ENCODE results near the gene RGL2.
"Not testable (repeated sequence)": the region's sequence is repeated elsewhere in the genome, so short reads cannot be mapped to it uniquely, and the experiment has no call there.

The RGL2 gene

DNA sequence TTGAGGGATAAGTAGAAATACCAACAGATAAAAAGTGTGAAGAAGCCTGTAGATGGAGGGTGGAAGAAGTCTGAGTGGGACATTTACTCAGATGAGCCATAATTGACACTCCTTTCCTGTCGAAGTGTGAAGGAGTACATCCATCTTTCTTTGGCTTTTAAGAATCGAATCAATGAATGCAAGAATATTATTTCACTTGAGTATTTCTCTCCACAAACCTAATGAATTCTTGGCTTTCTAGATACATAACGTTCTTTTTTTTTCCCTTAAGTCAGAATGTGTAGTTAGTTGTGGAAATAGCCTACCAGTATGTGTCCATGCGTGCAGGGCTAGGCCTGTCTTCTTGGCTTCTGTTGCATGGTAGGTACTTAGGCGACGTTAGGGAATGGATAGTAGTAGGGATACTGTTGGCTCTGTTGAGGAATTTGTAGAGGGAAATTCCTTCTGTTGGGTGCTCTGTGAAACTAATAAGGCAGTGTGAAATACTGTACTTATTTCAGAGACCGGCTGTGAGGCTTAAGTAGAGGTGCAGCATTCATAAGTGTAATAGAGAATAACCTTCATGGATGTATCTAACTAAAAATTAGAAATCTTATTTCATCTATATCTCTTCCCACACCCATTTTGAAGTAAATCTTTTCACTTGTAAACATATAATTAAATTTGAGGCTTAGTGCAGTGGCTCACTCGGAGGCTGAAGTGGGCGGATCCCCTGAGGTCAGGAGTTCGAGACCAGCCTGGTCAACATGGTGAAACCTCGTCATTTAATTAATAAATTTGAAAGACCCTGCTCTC lies 25.4 kb downstream of the RGL2 start:
- no peak for DNase-seq

DNA sequence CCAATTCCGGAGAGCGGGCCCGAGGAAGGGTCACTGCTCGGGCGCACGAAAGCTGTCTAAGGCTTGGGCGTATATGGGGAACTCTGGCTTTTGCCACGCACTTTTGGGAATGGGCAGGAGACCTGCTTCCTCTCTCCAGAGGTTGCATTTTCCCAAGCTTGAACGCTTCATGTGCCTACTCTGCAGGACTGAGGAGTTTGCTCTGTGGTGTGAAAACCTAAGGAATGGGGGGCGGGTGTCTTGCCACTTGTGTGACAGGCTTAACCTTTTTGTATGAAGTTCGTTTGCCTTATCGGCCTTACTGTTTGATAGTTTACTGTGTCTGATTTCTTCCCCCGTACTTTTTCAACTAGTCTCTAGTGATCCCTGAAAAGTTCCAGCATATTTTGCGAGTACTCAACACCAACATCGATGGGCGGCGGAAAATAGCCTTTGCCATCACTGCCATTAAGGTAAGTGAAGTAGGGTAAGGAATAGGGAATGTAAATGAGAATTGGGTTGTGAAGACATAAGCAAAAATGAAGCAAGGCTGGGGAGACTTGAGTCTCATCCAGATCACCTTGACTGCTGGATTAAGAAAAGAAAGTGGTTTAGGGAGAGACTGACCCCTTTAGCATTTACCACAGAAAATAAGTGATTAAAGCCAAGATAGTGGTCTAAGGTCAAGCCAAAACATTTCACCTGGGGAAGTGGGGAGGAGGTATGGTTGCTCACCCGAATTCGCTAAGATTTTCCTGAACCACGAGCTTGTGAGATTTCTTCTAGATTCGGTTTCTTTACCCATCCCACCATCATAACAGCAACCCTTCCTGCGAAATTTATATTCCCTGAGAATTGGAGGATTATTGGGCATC lies 26.2 kb downstream of the RGL2 start:
- DNase-seq: no peak

DNA sequence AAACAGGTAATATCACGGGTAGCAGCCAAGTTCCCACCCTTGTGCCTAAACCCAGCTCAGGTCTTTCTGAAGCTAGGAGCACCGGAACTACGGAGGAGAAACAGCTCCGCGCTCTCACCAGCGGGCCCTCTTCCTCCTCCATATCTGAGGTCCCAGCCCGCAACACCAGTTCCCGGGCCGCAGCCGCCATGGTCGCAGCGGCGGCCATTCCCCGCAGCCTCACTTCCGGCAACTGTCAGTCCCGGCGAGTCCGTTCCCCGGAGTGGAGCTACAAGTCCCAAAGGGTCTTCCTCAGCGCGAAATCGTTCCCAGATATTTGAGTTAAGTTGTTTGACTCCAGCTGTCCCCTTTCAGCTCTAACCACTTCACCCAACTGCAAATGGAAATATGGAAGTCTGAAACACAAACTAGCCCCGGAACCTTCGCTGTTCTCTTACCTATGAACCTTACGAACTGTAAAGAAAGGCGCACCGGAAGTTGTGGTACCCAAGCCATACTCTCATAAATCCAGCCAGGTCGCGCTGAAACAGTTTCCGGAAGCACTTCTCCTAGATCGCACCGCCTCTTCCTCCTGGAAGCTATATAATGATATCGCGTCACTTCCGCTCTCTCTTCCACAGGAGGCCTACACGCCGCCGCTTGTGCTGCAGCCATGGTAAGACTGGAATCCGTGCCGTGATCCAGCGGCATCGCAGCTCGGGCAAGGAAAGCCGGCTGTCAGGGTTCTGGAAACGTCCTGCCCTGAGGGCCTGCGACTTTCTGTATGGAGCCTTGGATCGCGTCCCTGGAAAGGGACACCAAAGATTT lies 27.1 kb downstream of the RGL2 start, which contains the start of the genes RPS18 and VPS52:
TSS of gene RPS18 (plus strand) at position 608 of the 807 bp plus-strand sequence. CDS start at position 653, 45 bp downstream.
TSS of gene VPS52 (minus strand) at position 409 of the 807 bp plus-strand sequence. CDS start at position 208, 201 bp downstream.
- DNase-seq: peak; percentile 99

DNA sequence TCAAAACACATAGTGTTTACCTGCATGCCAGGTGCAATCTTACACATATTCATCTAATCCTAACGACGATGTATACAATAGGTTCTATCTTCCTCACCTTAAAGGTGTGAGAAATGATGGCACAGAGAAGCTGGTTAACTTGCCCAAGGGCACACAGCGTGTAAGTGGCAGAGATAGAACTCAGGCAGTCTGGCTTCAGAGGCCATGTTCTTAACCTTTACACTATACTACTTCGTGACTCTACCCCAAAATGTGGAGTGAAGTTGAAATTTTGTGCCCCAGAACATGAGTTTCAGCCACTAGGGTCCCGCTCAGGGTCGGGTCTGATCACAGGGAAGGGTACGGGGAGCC lies 27.6 kb downstream of the RGL2 start:
- DNase-seq: no peak

- no peak for DNase-seq
Observed at GRCh38 chr6:33264015-33264414, 34.7 kb downstream of the RGL2 start.

DNA sequence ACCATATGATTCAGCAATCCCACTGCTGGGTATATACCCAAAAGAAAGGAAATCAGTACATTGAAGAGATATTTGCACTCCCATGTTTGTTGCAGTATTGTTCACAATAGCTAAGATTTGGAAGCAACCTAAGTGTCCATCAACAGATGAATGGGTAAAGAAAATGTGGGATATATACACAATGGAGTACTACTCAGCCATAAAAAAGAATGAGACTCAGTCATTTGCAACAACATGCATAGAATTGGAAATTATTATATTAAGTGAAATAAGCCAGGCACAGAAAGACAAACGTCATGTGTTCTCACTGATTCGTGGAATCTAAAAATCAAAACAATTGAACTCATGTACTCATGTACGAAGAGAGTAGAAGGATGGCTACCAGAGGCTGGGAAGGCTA lies 36.3 kb downstream of the RGL2 start:
- not testable (repeated sequence) for DNase-seq

DNA sequence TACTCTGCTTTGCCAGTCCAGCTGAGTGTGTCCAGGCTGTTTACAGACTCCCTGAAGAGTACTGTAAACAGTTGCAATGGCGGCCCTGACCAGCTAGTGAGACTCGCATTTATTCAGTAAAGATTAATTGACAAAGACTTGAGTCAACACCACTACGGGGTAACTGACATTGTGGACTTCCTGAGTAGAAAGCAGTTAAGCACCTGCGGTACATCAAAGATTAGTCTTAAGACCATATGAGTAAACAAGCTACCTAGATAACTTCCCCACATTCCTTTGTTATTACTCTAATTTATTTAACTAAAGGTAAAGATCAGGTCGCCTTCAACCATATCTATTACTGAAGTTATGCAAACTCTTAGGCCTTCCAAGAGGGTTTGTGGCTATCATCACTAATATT lies 39.7 kb downstream of the RGL2 start:
- DNase-seq: no peak

DNA sequence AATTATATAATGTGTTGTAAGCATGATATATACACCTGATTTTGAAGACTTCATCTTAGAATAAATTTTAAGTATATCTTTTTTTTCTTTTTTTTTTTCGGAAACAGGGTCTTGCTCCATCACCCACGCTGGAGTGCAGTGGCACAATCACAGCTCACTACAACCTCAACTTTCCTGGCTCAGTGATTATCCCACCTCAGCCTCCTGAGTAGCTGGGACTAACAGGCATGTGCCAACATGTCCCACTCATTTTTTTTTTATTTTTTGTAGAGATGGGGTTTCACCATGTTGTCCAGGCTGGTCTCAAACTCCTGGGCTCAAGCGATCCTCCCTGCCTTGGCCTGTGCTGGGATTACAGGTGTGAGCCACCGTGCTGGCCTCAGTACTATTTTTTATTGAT lies 44.2 kb downstream of the RGL2 start:
- DNase-seq: no peak

DNA sequence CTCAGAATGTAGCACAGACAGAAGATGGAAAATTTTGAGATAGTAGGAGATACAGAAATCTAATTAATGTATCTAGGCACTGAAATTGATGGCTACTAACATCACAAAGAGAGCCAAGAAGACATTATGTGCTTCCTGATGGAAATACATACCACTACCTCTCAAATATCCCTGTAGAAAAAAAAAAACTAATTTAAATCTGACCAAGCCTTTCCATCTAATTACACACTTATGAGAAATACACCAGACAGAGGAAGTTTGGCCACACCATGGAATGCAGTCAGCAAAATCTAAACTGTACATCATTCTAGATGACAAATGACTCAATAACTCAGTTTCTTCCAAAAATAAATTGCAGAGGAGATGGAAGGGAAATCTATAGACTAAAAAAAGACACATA lies 46.0 kb downstream of the RGL2 start:
- no peak for DNase-seq

DNA sequence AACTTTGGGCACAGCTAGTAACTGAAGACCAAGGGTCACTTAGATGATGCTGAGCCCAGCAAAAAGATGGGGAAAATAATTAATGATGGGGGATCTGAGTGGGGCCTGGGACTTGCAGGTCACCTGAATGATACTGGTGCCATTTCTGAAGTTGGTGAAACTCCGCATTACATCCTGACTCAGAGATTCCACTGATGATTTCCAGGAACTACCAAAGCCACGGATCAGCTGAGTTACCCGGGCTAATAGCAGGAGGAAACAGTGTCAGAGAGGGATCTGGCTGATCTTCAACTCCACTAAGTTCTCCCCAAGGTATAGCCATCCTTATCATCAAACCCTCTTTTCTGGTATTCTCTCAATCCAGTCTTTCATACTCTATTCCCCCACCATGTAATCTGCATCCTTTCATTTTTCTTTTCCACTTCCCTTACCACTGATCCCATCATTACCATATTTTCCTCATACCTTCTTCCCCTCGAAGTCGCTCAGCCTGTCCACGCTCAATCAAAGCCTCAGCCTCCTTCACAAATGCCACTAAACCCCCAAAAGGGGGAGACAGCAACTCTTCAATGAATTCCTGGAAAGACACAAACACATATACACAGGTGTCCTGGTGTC lies 47.2 kb downstream of the RGL2 start:
- no peak for DNase-seq

DNA sequence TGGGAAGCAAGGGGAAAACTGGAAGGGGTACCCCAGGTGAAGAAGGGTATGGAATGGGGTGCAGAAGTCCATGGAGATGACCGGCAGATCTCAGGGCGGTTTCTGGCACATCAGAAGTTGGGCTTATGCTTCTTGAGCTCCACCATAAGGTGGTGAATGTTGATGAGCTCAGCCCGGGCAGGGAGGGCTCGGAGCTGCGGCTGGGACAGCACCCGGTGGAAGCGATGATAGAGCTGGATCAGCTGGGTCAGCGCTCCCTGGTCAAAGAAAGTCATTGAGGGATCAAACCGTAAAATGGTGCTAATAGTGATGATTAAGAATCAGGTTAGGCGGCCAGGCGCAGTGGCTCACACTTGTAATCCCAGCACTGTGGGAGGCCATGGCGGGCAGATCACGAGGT lies 48.0 kb downstream of the RGL2 start:
- DNase-seq: no peak

DNA sequence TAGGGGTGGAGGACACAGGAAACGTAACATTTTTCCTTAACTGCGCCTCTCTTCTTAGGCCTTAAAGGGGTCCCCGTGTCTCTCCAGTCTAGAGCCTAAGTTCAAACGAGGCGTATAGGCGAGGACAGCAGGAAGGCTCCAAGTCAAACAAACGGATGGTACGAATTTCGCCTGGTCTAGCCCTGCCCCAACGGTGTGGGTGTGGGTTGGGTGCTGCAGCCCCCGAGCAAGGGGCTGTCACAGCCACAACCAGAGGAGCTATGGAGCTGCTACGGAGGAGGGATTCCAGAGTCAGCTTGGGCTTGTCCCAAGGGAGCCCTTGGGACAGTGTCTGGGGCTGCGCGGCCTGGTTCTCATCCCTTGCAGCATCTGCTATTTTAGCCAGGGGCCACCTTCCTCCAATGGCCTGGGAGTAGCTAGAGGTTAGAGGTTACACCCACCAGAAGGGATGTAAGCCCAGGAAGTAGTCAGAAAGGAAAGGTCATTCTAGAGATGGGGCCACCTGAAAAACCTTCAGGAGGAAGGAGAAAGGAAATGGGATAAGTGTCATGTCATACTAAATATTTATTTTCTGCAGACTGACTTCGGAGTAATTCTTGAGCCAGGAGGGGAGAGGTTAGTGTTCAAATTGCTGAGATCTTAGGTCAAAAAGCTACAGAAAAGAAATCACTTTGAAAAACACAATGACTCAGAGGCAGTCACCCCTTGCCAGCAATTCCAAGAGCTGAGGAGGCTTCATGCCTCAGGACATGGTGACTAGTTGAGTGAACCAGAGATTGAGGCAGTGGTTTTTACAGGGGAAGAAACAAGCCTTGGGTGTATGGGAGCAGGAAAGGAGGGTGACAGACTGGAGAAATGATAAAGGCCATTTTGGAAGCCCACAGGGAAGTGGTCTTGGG lies 48.8 kb downstream of the RGL2 start:
- no peak for DNase-seq

DNA sequence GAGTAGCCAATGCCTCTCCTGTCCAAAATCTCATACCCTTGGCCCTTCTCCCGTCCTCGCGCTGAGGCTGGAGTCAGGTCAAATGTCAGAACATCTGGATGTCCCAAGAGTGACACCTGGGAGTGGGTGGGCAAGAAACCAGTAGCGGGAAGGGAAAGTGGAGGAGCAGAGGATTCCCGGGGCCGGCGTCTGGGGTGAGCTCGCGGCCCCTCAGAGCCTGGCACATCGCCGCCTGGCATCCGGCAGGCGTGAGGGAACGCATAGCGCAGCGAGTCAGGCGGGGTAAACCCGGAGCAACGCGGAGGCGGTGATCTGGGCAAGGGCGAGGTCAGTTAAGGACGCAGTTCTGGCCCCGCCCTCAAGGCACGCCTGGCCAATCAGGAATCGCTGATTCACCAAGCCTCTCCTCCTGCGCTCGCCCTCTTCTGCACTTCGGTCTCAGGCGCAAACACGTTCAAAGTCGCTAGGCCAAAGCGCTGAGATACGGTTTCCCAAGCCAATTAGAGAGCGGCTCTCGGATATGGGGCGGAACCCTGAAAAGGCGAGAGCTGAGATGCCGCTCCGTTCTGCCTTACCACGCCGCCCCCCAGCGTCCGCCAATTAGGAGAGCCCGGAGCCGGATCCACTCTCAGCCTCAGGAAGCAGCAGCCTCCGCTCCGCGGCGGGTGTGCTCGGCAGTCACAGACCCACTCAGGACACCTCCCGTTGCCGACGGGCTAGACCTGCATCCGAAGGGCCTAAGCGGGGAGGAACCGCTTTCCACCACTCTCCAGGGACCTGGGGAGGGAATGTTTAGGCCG lies 49.6 kb downstream of the RGL2 start:
- peak; percentile 96 for DNase-seq

DNA sequence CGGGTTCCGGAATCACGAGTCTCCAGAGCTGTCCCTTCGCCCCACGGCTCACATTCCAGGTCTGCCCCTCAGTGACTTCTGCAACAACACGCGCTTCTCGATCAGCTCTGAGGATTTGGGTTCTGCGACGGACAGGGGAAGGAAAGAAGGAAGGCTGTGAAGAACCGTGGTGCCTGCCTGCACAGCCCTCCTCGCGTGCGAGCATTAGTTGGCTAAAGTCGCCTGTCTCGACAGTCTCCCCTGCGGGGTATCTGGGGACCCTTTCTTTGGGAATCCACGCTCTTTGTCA lies 50.2 kb downstream of the RGL2 start:
- peak; percentile 66 for DNase-seq

GRCh38 chr6:33247977-33248642 lies 50.6 kb downstream of the RGL2 start:
- DNase-seq: peak; percentile 82

DNA sequence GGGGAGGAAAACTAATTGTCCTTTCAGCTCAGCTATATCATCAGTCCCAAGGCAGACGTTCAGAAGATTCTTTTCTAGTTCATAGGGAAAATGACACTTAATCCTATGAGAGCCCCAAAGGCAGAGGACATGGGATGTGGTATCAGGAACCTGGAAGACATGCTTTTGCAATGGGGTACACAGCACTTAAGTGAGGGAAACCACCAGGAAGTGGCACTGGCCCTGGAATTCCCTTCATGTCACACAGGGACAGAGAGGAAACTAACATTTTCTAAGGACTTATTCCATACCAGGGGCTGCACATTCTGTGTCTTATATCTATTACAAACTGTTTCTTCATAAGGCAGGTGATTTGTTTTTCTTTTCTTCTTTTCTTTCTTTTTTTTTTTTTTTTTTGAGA lies 55.3 kb downstream of the RGL2 start:
- DNase-seq: no peak

DNA sequence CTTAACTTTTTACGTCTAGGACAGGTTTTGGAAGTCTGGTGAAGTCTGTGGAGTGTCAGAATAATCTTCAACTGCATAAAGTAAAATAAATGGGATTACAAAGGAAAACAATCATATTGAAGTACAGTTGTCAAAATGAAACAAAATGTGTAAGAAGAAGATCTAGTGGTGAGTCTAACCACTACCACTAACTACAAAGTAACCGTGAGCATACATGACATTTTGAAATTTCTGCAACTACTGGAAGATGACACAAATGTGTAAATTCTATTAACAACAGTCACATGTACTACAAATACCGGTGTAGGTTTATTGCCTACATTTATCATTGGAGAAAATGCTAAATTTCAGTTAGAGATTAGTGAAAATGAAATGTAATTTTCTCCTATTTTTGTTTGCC lies 56.8 kb downstream of the RGL2 start:
- no peak for DNase-seq

All from NCI-H345 (cell line).